Osteocyte (in vitro differentiated cells): ENCODE data around the gene ACSF3. TPM values are rescaled to one million over a fixed set of nuclear protein-coding genes. Genes with fewer than 3 reads are reported as not detected.

ENCODE experiments used
- DNase-seq: peaks from one replicate; pipeline ENCODE4 v3.0.0; 2021; ENCODE audit warnings: mixed read lengths; ENCODE audit not compliant: unreplicated experiment; ENCODE audit errors: extremely low spot score
- H3K27ac Mint-ChIP-seq: one replicate; pipeline ENCODE4 v1.8.0; 2021; ENCODE audit warnings: mild to moderate bottlenecking, mixed read lengths; ENCODE audit not compliant: unreplicated experiment
- H3K27me3 Mint-ChIP-seq: one replicate; pipeline ENCODE4 v1.8.0; 2021; ENCODE audit warnings: mixed read lengths; ENCODE audit not compliant: unreplicated experiment
- H3K36me3 Mint-ChIP-seq: one replicate; pipeline ENCODE4 v1.8.0; 2021; ENCODE audit warnings: mixed read lengths; ENCODE audit not compliant: unreplicated experiment
- H3K4me1 Mint-ChIP-seq: one replicate; pipeline ENCODE4 v1.8.0; 2021; ENCODE audit warnings: mixed read lengths; ENCODE audit not compliant: unreplicated experiment
- H3K4me3 Mint-ChIP-seq: one replicate; pipeline ENCODE4 v1.8.0; 2021; ENCODE audit warnings: mild to moderate bottlenecking, moderate library complexity, mixed read lengths; ENCODE audit not compliant: unreplicated experiment
- H3K9me3 Mint-ChIP-seq: one replicate; pipeline ENCODE4 v1.8.0; 2021; ENCODE audit warnings: mixed read lengths; ENCODE audit not compliant: unreplicated experiment
- CTCF ChIP-seq: fragments of 200-600 bp; sonication (generic); IDR thresholded peaks from 2 replicates; pipeline ENCODE4 v1.5.0; 2021; ENCODE audit warnings: antibody characterized with exemption, mild to moderate bottlenecking, moderate library complexity
- long read RNA-seq: library from polyadenylated mRNA; unstranded; transcript quantifications from one replicate; pipeline ENCODE4 v2.0.0, GENCODE V29; 2021
- total RNA-seq: library from RNA; stranded (reverse); gene quantifications from 2 replicates; pipeline ENCODE4 v1.2.1, GENCODE V29; 2021

ACSF3 gene
- total RNA-seq: 26.2 and 33.5 TPM in 2 replicates
- long read RNA-seq, full-length matches to known transcripts: 12 of 20 reads
- long read RNA-seq, partial matches to known transcripts: 2 of 20 reads
- long read RNA-seq, other reads (novel, unspliced or antisense): 6 of 20 reads

GRCh38 chr16:89093602-89094251, at the start of gene ACSF3:
Gene ACSF3 (plus strand): TSS chr16:89093852. CDS start chr16:89100682, 6,830 bp downstream.
- Mint-ChIP-seq H3K27me3 (peaks cover 23% of the 10 kb centered on the region), H3K36me3 (no peaks in the 10 kb centered on the region), H3K9me3 (no peaks in the 10 kb centered on the region), H3K4me3 (peak within 1 kb of the TSS; percentile 93), H3K27ac (peak within 1 kb of the TSS; percentile 72), H3K4me1 (peaks cover 22% of the 10 kb centered on the region)
- no peak for TF ChIP-seq CTCF
- no peak for DNase-seq

DNA sequence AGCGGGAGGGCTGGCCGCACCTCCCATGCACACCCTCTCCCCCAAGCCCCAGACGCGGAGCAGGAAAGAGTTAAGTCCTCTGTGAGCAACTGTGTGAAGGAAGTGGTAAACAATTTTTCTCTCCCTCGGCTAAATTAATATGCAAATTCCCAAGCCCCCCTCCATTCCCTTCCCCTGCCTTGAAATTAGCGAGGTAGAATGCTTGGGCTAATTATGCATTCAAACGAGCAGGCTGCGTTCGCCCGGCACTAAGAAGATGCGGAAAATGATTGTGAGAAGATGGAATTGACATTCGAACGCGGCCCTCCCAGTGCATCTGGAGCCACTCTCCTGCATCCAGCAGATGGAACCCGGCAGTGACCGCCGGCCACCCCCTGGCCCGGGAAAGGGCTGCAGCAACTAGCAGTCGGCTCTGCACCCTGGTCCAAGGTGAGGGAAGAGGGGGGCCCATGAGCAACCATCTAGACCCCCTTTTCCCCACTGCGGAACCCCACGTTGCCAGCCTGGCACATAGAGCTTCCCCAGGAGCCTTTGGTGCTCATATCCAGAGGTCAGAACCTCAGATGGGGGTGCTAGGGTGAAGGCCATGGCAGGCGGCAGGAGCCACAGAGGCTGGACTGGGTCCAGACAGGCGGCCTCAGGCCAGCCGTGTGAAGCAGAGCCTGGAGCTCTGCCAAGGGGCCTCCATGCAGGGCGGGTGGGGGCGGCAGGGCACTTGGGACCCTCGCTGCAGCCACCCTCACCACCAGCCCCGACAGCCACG, 49.1 kb upstream of the ACSF3 start:
- H3K4me3 Mint-ChIP-seq: no peak overlapping the region
- H3K36me3 Mint-ChIP-seq: no peaks in the 10 kb centered on the region
- TF ChIP-seq CTCF: no peak
- H3K27me3 Mint-ChIP-seq: peaks cover 3% of the 10 kb centered on the region
- H3K4me1 Mint-ChIP-seq: no peaks in the 10 kb centered on the region
- no peaks in the 10 kb centered on the region for H3K9me3 Mint-ChIP-seq
- no peak overlapping the region for H3K27ac Mint-ChIP-seq
- DNase-seq: no peak

GRCh38 chr16:89045181-89045815, 48.4 kb upstream of the ACSF3 start:
- Mint-ChIP-seq H3K27ac (no peak overlapping the region), H3K27me3 (peaks cover 5% of the 10 kb centered on the region), H3K4me1 (no peaks in the 10 kb centered on the region), H3K9me3 (no peaks in the 10 kb centered on the region), H3K4me3 (no peak overlapping the region), H3K36me3 (no peaks in the 10 kb centered on the region)
- no peak for TF ChIP-seq CTCF
- DNase-seq: no peak

DNA sequence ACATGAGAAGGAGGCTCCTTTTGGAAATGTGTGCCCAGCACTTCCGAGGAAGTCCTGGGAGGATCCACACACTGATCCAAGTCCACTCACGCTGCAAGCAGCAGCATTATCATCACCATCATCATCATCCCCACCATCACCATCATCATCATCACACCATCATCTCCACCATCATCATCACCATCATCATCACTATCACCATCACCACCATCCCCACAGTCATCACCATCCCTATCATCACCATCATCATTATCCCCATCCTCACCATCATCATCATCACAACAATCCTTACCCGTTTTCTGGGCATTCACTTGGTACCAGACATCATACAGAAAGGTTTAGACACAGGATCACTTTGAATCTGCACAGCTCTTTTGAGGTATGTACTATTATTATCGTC, 47.8 kb upstream of the ACSF3 start:
- Mint-ChIP-seq H3K27me3 (peaks cover 5% of the 10 kb centered on the region), H3K36me3 (no peaks in the 10 kb centered on the region), H3K27ac (no peak overlapping the region), H3K9me3 (no peaks in the 10 kb centered on the region), H3K4me3 (no peak overlapping the region), H3K4me1 (no peaks in the 10 kb centered on the region)
- TF ChIP-seq CTCF: no peak
- no peak for DNase-seq

DNA sequence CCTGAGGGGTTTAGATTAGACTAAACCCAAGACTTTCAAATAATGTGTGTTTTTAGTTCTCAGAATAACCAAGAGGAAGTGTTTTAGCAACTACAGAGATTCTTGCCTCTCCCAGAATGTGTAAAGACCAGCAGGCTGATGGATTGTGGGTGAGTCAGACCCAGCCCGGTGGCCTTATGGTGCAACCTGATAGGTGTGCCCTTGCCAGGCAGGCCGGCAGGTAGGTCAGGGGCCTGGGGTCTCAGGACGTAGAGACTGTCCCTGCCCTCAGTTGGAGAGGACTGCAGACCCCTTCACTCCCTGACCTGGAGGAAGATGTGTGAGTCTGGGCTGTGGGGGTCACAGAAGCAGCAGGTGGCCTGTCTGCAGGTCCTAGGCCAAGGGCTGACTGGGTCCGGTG, 47.2 kb upstream of the ACSF3 start:
- H3K4me3 Mint-ChIP-seq: no peak overlapping the region

More for the DNA sequence above, 47.2 kb upstream of the ACSF3 start:
- Mint-ChIP-seq H3K36me3 (no peaks in the 10 kb centered on the region), H3K9me3 (no peaks in the 10 kb centered on the region), H3K27me3 (peaks cover 5% of the 10 kb centered on the region), H3K4me1 (no peaks in the 10 kb centered on the region), H3K27ac (no peak overlapping the region)
- no peak for DNase-seq
- TF ChIP-seq CTCF: no peak
